Mesothelial cell of epicardium (in vitro differentiated cells): ENCODE data around the gene CLIP2. TPM values are rescaled to one million over a fixed set of nuclear protein-coding genes. Genes with fewer than 3 reads are reported as not detected.
"Not testable (repeated sequence)": the region's sequence is repeated elsewhere in the genome, so short reads cannot be mapped to it uniquely, and the experiment has no call there.

ENCODE experiments used
- DNase-seq, 2 experiments: peaks; one replicate each; pipeline ENCODE4 v3.0.0; 2021; ENCODE audit warnings: low spot score in 2 of 2; ENCODE audit not compliant: unreplicated experiment in 2 of 2
- H3K27ac Mint-ChIP-seq: 2 replicates; pipeline ENCODE4 v1.8.0; 2021; ENCODE audit warnings: mixed read lengths
- H3K27me3 Mint-ChIP-seq: 2 replicates; pipeline ENCODE4 v1.8.0; 2021; ENCODE audit warnings: low read depth, mixed read lengths
- H3K36me3 Mint-ChIP-seq: 2 replicates; pipeline ENCODE4 v1.8.0; 2021; ENCODE audit warnings: mixed read lengths
- H3K4me1 Mint-ChIP-seq: 2 replicates; pipeline ENCODE4 v1.8.0; 2021; ENCODE audit warnings: mixed read lengths
- H3K4me3 Mint-ChIP-seq: 2 replicates; pipeline ENCODE4 v1.8.0; 2021; ENCODE audit warnings: mild to moderate bottlenecking, moderate library complexity, mixed read lengths
- H3K9me3 Mint-ChIP-seq: 2 replicates; pipeline ENCODE4 v1.8.0; 2021; ENCODE audit warnings: mixed read lengths
- CTCF ChIP-seq: fragments of 200-600 bp; sonication (generic); IDR thresholded peaks from one replicate; pipeline ENCODE4 v1.5.0; 2021; ENCODE audit warnings: antibody characterized with exemption; ENCODE audit not compliant: unreplicated experiment
- total RNA-seq: library from RNA; stranded (reverse); gene quantifications from 3 replicates; pipeline ENCODE4 v1.2.1, GENCODE V29; 2021

Gene CLIP2
- total RNA-seq, 1 donor from 2014 or later = 40.2 TPM

- H3K27me3 Mint-ChIP-seq = no peaks in the 10 kb centered on the region
- no peak for DNase-seq
- no peak overlapping the region for H3K27ac Mint-ChIP-seq
- no peak for TF ChIP-seq CTCF
- H3K4me3 Mint-ChIP-seq = no peak overlapping the region
- H3K9me3 Mint-ChIP-seq = peaks cover 5% of the 10 kb centered on the region
- H3K36me3 Mint-ChIP-seq = no peaks in the 10 kb centered on the region
- H3K4me1 Mint-ChIP-seq = peaks cover 7% of the 10 kb centered on the region
These were observed 149.1 kb downstream of the CLIP2 start for GRCh38 chr7:74438327-74438726.

GRCh38 chr7:74439541-74439940 lies 150.3 kb downstream of the CLIP2 start:
- Mint-ChIP-seq H3K27me3 (no peaks in the 10 kb centered on the region), H3K9me3 (peaks cover 5% of the 10 kb centered on the region), H3K4me3 (no peak overlapping the region), H3K4me1 (peaks cover 18% of the 10 kb centered on the region), H3K36me3 (no peaks in the 10 kb centered on the region), H3K27ac (no peak overlapping the region)
- TF ChIP-seq CTCF = no peak
- no peak for DNase-seq

DNA sequence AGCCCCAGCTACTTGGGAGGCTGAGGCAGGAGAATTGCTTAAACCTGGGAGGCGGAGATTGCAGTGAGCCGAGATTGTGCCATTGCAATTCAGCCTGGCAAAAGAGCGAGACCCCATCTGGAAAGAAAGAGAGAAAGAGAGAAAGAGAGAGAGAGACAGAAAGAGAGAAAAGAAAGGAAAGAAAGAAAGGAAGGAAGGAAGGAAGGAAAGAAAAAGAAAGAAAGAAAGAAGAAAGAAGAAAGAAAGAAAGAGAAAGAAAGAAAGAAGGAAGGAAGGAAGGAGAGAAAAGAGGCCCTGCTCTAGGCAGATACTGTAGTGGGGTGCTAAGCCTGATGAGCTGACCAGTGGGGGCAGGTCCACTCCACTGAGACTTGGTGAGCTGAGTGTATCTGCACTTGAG lies 150.9 kb downstream of the CLIP2 start:
- not testable (repeated sequence) for H3K9me3 Mint-ChIP-seq, H3K36me3 Mint-ChIP-seq, H3K4me3 Mint-ChIP-seq, H3K27me3 Mint-ChIP-seq, DNase-seq, H3K27ac Mint-ChIP-seq
- peaks cover 18% of the 10 kb centered on the region for H3K4me1 Mint-ChIP-seq

GRCh38 chr7:74441801-74442200 lies 152.6 kb downstream of the CLIP2 start:
- DNase-seq = no peak
- H3K27me3 Mint-ChIP-seq = no peaks in the 10 kb centered on the region
- peaks cover 18% of the 10 kb centered on the region for H3K4me1 Mint-ChIP-seq
- H3K4me3 Mint-ChIP-seq = no peak overlapping the region
- H3K27ac Mint-ChIP-seq = peak overlapping the region; percentile 94
- no peak for TF ChIP-seq CTCF
- peaks cover 5% of the 10 kb centered on the region for H3K9me3 Mint-ChIP-seq
- no peaks in the 10 kb centered on the region for H3K36me3 Mint-ChIP-seq

DNA sequence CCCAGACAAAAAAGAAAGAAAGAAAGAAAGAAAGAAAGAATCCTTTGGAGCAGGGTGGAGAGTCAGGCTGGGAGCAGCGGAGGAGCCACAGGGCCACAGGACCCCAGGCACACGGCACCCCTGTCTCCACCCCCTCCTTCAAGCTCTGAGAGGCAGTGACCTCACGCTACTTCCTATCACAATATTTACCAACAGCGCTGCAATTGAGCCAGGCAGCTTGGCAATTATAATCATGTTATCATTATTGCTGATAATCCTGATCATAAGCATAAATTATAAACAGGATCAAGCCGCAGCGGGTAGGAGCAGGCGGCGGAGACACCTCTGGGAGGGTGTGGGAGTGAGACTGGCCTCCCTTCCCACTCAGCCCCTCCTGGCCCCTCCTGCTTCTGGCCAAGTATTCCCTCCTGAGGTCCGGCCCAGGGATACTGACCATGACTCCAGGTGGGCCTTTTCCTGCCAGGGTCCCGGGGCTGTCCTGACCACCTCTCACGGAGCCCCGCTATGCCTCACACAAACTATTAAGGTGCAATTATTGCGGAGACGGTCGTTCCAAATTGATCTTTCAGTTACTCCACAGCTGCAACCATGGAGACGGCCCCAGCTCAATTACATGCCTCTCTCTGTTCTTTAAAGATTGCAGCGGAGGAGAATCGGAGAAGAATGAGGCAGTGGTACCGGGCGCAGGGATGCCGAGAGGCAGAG lies 154.5 kb downstream of the CLIP2 start:
- Mint-ChIP-seq H3K9me3 (no peaks in the 10 kb centered on the region), H3K4me1 (peaks cover 18% of the 10 kb centered on the region), H3K27me3 (no peaks in the 10 kb centered on the region), H3K27ac (no peak overlapping the region), H3K4me3 (no peak overlapping the region), H3K36me3 (no peaks in the 10 kb centered on the region)
- TF ChIP-seq CTCF = no peak
- no peak for DNase-seq

DNA sequence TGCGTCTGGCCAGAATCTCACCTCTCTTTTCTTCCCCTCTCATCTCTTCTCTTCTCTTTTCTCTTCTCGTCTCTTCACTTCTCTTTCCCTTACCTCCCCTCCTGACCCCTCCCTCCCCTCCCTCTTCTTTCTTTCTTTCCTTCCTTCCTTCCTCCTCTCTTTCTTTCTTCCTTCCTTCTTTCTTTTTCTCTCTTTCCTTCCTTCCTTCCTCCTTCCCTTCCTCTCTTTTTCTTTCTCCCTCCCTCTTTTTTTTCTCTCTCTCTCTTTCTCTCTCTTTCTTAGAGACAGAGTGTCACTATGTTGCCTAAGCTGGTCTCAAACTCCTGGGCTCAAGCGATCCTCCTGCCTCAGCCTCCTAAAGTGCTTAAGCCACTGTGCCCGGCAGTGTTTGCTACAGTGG lies 159.9 kb downstream of the CLIP2 start:
- Mint-ChIP-seq H3K4me3 (no peak overlapping the region), H3K9me3 (no peaks in the 10 kb centered on the region), H3K27ac (no peak overlapping the region), H3K27me3 (no peaks in the 10 kb centered on the region), H3K36me3 (no peaks in the 10 kb centered on the region), H3K4me1 (peaks cover 7% of the 10 kb centered on the region)
- TF ChIP-seq CTCF = no peak
- no peak for DNase-seq
